Keratinocyte (primary cell): ENCODE measurements around the gene NFKB2. TPM values are rescaled to one million over a fixed set of nuclear protein-coding genes. Genes with fewer than 3 reads are reported as not detected.

Experiments
- DNase-seq: peaks from one replicate; pipeline ENCODE4 v3.0.0-alpha.2; 2011; ENCODE audit warnings: low read depth, missing footprints, low spot score
- FAIRE-seq: peaks from 2 replicates; lab custom pipeline; 2011; peaks lifted over from hg19 to GRCh38; lab: Jason Lieb, UNC
- H2AFZ ChIP-seq: 2 replicates; pipeline ENCODE4 v1.6.0; 2012; ENCODE audit warnings: low read length, control low read depth, inconsistent platforms; ENCODE audit not compliant: control insufficient read depth
- H3K27ac ChIP-seq: 2 replicates; pipeline ENCODE4 v1.5.1; 2011; ENCODE audit warnings: low read length; ENCODE audit not compliant: control insufficient read depth, insufficient read depth
- H3K27me3 ChIP-seq: 3 replicates; pipeline ENCODE4 v1.6.0; 2011; ENCODE audit warnings: low read length; ENCODE audit not compliant: control insufficient read depth, insufficient read depth; ENCODE audit errors: extremely low read depth
- H3K36me3 ChIP-seq, 2 experiments: 2 replicates in 1 of 2; 3 replicates in 1 of 2; pipeline ENCODE4 v1.5.1; 2011; ENCODE audit warnings: low read length in 2 of 2, mild to moderate bottlenecking in 1 of 2; ENCODE audit not compliant: control insufficient read depth in 2 of 2, insufficient read depth in 2 of 2; ENCODE audit errors: extremely low read depth in 1 of 2
- H3K4me1 ChIP-seq: 3 replicates; pipeline ENCODE4 v1.5.1; 2011; ENCODE audit warnings: low read length; ENCODE audit not compliant: control insufficient read depth, insufficient read depth; ENCODE audit errors: extremely low read depth
- H3K4me2 ChIP-seq: 3 replicates; pipeline ENCODE4 v1.6.0; 2011; ENCODE audit warnings: low read depth, low read length; ENCODE audit not compliant: control insufficient read depth, insufficient read depth; ENCODE audit errors: extremely low read depth
- H3K4me3 ChIP-seq, 3 experiments: fragments of 200-600 bp in 1 of 3; sonication (generic) in 1 of 3; 2 replicates in 2 of 3; 3 replicates in 1 of 3; pipeline ENCODE4 v1.5.1; 2011 to 2016; ENCODE audit warnings: low read length in 3 of 3, mild to moderate bottlenecking in 3 of 3, control low read depth in 2 of 3, inconsistent platforms in 1 of 3, low read depth in 1 of 3, mixed read lengths in 1 of 3, mixed run types in 1 of 3, moderate library complexity in 1 of 3; ENCODE audit not compliant: control insufficient read depth in 2 of 3, insufficient read depth in 2 of 3; ENCODE audit errors: extremely low read depth in 1 of 3
- H3K79me2 ChIP-seq: 2 replicates; pipeline ENCODE4 v1.6.0; 2012; ENCODE audit warnings: low read length; ENCODE audit not compliant: control insufficient read depth, insufficient read depth
- H3K9ac ChIP-seq: 3 replicates; pipeline ENCODE4 v1.6.0; 2011; ENCODE audit warnings: low read length; ENCODE audit not compliant: control insufficient read depth, insufficient read depth; ENCODE audit errors: extremely low read depth
- H3K9me1 ChIP-seq: 3 replicates; pipeline ENCODE4 v1.6.0; 2011; ENCODE audit warnings: low read length; ENCODE audit not compliant: control insufficient read depth, insufficient read depth; ENCODE audit errors: extremely low read depth
- H3K9me3 ChIP-seq: 2 replicates; pipeline ENCODE4 v1.5.1; 2012; ENCODE audit warnings: low read depth, low read length; ENCODE audit not compliant: control insufficient read depth
- H4K20me1 ChIP-seq: 3 replicates; pipeline ENCODE4 v1.6.0; 2011; ENCODE audit warnings: low read length; ENCODE audit not compliant: control insufficient read depth, insufficient read depth; ENCODE audit errors: extremely low read depth
- EZH2 ChIP-seq: IDR thresholded peaks from one replicate; pipeline ENCODE4 v1.6.1; 2012; ENCODE audit warnings: inconsistent platforms, mild to moderate bottlenecking, low read length, moderate library complexity
- dilution Hi-C: fragments of 300-500 bp; cut with MboI; formaldehyde crosslinking; loops from one replicate; pipeline ENCODE4 v1.7.0; 2020; ENCODE audit warnings: low sequenced_read_pairs; ENCODE audit not compliant: extremely low pct_ligation_motif_present
- polyA plus RNA-seq, 5 experiments: library from polyadenylated mRNA; depleted of rRNA in 3 of 5; stranded (reverse) in 3 of 5; stranded (forward) in 1 of 5; unstranded in 1 of 5; fragments of >200 nt; gene quantifications; 1 replicate in 1 of 5; 2 replicates in 3 of 5; 3 replicates in 1 of 5; pipeline versions ENCODE4 v1.2.1 to v1.2.3, GENCODE V29; 2011 to 2012; ENCODE audit warnings: missing spikeins in 2 of 5, low read depth in 1 of 5, low replicate concordance in 1 of 5
- TF ChIP-seq, protein P1 (sequence below), 3 experiments: IDR thresholded peaks in 1 of 3; conservative IDR thresholded peaks in 1 of 3; optimal IDR thresholded peaks in 1 of 3; 2 replicates in 2 of 3; 3 replicates in 1 of 3; pipeline versions ENCODE3 to v1.5.1; 2011; ENCODE audit warnings: low read length in 3 of 3, mild to moderate bottlenecking in 3 of 3, moderate library complexity in 2 of 3, control low read depth in 1 of 3, inconsistent platforms in 1 of 3; ENCODE audit not compliant: insufficient read depth in 2 of 3; ENCODE audit errors: extremely low read depth in 1 of 3

Gene NFKB2
- polyA plus RNA-seq, 1 donor (not counting 4 experiments of a cell fraction or from before 2014, with no cell fraction given) = 14.8 TPM

DNA sequence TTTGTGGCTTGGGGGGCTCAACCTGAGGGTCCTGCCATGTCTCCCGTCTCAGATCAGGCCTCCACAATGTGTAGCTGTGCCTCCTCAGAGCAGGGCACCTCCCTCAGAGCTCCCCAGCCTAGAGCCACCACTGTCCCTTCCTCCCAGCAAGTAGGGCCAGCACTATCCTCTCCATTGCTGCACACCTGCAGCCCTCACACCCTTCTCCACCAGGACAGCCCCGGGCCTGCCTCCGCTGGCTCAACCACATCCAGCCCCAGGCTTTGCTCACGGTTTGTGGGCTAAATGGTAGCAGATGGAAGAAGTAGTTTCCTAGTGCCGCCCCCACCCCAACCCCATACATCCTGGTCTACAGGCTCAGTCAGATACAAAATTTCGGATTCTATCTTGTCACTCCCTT lies 10.1 kb downstream of the NFKB2 start:
- no peaks in the 10 kb centered on the region for H3K79me2 ChIP-seq
- TF ChIP-seq, protein P1, sequence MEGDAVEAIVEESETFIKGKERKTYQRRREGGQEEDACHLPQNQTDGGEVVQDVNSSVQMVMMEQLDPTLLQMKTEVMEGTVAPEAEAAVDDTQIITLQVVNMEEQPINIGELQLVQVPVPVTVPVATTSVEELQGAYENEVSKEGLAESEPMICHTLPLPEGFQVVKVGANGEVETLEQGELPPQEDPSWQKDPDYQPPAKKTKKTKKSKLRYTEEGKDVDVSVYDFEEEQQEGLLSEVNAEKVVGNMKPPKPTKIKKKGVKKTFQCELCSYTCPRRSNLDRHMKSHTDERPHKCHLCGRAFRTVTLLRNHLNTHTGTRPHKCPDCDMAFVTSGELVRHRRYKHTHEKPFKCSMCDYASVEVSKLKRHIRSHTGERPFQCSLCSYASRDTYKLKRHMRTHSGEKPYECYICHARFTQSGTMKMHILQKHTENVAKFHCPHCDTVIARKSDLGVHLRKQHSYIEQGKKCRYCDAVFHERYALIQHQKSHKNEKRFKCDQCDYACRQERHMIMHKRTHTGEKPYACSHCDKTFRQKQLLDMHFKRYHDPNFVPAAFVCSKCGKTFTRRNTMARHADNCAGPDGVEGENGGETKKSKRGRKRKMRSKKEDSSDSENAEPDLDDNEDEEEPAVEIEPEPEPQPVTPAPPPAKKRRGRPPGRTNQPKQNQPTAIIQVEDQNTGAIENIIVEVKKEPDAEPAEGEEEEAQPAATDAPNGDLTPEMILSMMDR (optimal IDR thresholded peaks at IDR 0.05 in 1 of 3, IDR thresholded peaks at IDR 0.05 in 1 of 3, conservative IDR thresholded peaks at IDR 0.05 in 1 of 3; ENCODE audit: extremely low read depth in 1 of 3, insufficient read depth in 2 of 3, low read length in 3 of 3) = no peak
- TF ChIP-seq EZH2 = no peak
- H3K36me3 ChIP-seq = peaks cover under 1 to 13% of the 10 kb centered on the region in 2 experiments
- peaks cover 26% of the 10 kb centered on the region for H3K4me1 ChIP-seq
- no peak overlapping the region for H3K27ac ChIP-seq
- H2AFZ ChIP-seq = no peak overlapping the region
- H3K4me3 ChIP-seq = no peak overlapping the region
- DNase-seq (no peak), FAIRE-seq (no peak)
- H3K4me2 ChIP-seq = no peak overlapping the region
- H3K9ac ChIP-seq = no peak overlapping the region
- no peaks in the 10 kb centered on the region for H3K9me3 ChIP-seq
- no peaks in the 10 kb centered on the region for H3K9me1 ChIP-seq
- H3K27me3 ChIP-seq = peaks cover 33% of the 10 kb centered on the region
- peaks cover 3% of the 10 kb centered on the region for H4K20me1 ChIP-seq
- dilution Hi-C loops = no loop called here

DNA sequence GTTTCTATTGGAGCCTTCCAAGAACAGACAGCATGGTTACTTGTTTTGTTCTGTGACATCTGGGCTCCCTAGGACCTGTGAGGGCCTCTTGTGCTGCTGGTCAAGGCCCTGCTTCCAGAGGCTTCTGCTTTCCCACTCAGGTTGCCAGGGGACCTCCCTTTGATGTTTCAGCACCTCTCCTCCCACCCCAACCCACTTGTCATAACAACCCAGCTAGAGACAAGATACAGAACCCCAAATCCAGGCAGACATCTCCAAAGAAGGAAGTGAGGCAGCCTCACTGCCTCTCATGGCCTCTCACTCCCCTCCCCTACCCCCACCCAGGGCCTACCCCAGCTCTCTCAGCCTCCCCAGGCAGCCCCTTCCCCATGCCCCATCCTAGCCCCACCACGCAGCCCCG lies 11.3 kb downstream of the NFKB2 start:
- dilution Hi-C loops = no loop called here

More for the DNA sequence above, 11.3 kb downstream of the NFKB2 start:
- Histone ChIP-seq H3K4me2 (no peak overlapping the region), H3K4me3 (no peak overlapping the region), H3K27me3 (peaks cover 45% of the 10 kb centered on the region), H3K9me1 (no peaks in the 10 kb centered on the region), H3K27ac (no peak overlapping the region), H4K20me1 (no peaks in the 10 kb centered on the region), H3K4me1 (peaks cover 16% of the 10 kb centered on the region), H3K79me2 (no peaks in the 10 kb centered on the region), H3K36me3 (peaks cover 0 to 9% of the 10 kb centered on the region in 2 experiments), H3K9me3 (no peaks in the 10 kb centered on the region), H2AFZ (no peak overlapping the region), H3K9ac (no peak overlapping the region)
- TF ChIP-seq EZH2 = no peak
- TF ChIP-seq, protein P1 (optimal IDR thresholded peaks at IDR 0.05 in 1 of 3, IDR thresholded peaks at IDR 0.05 in 1 of 3, conservative IDR thresholded peaks at IDR 0.05 in 1 of 3; ENCODE audit: extremely low read depth in 1 of 3, insufficient read depth in 2 of 3, low read length in 3 of 3) = no peak
- no peak for FAIRE-seq
- no peak for DNase-seq
